Cardiac muscle cell (in vitro differentiated cells and primary cell): ENCODE measurements around the gene RPS6KA3. TPM values are rescaled to one million over a fixed set of nuclear protein-coding genes. Genes with fewer than 3 reads are reported as not detected.

ENCODE experiments used
- DNase-seq, 2 donors: peaks; one replicate each; pipeline versions ENCODE4 v3.0.0 to v3.0.0-alpha.2; 2010 to 2017; ENCODE audit warnings: low read depth in 1 of 2, low spot score in 1 of 2
- H3K27ac ChIP-seq: fragments of 200-600 bp; sonication (generic); 2 replicates; pipeline ENCODE4 v1.5.1; 2016
- H3K27me3 ChIP-seq: fragments of 200-600 bp; sonication (generic); 2 replicates; pipeline ENCODE4 v1.6.0; 2016; ENCODE audit warnings: control low read depth
- H3K36me3 ChIP-seq: fragments of 200-600 bp; sonication (generic); 2 replicates; pipeline ENCODE4 v1.5.1; 2016; ENCODE audit warnings: control low read depth
- H3K4me1 ChIP-seq: fragments of 200-600 bp; sonication (generic); 2 replicates; pipeline ENCODE4 v1.8.1; 2017; ENCODE audit warnings: low read depth, mild to moderate bottlenecking, mixed run types
- H3K4me3 ChIP-seq: fragments of 200-600 bp; sonication (generic); 2 replicates; pipeline ENCODE4 v1.5.1; 2016; ENCODE audit warnings: mild to moderate bottlenecking
- H3K9me3 ChIP-seq: fragments of 200-600 bp; sonication (generic); 2 replicates; pipeline ENCODE4 v1.5.1; 2017; ENCODE audit warnings: low read depth, mild to moderate bottlenecking, control low read depth
- CTCF ChIP-seq: IDR thresholded peaks from 2 replicates; pipeline ENCODE4 v1.5.1; 2012; ENCODE audit warnings: low read depth, mild to moderate bottlenecking, low read length
- polyA plus RNA-seq: library from polyadenylated mRNA; unstranded; fragments of >200 nt; fragmentation: Nextera tagmentation; extraction: Ambion mirVana; gene quantifications from 2 replicates; pipeline ENCODE4 v1.2.1, GENCODE V29; 2016
- total RNA-seq: library from RNA; depleted of rRNA; stranded (reverse); fragments of >200 nt; gene quantifications from 2 replicates; pipeline ENCODE4 v1.2.3, GENCODE V29; 2016

The RPS6KA3 gene
- total and polyA plus RNA-seq, 2 experiments from 2014 or later = 5.3 to 7.1 TPM

GRCh38 chrX:20228245-20228644, 38.5 kb downstream of the RPS6KA3 start:
- H3K36me3 ChIP-seq = no peaks in the 10 kb centered on the region
- no peak for TF ChIP-seq CTCF
- no peaks in the 10 kb centered on the region for H3K4me1 ChIP-seq
- H3K4me3 ChIP-seq = no peak overlapping the region
- no peaks in the 10 kb centered on the region for H3K27me3 ChIP-seq
- H3K27ac ChIP-seq = no peak overlapping the region
- peaks cover 2% of the 10 kb centered on the region for H3K9me3 ChIP-seq
- no peak for DNase-seq

GRCh38 chrX:20227116-20227515, 39.6 kb downstream of the RPS6KA3 start:
- no peak for DNase-seq
- no peaks in the 10 kb centered on the region for H3K27me3 ChIP-seq
- H3K27ac ChIP-seq = no peak overlapping the region
- TF ChIP-seq CTCF = no peak
- no peak overlapping the region for H3K4me3 ChIP-seq
- H3K4me1 ChIP-seq = no peaks in the 10 kb centered on the region
- H3K9me3 ChIP-seq = peaks cover 2% of the 10 kb centered on the region
- no peaks in the 10 kb centered on the region for H3K36me3 ChIP-seq

- DNase-seq = no peak
- H3K27me3 ChIP-seq = no peaks in the 10 kb centered on the region
- H3K27ac ChIP-seq = no peak overlapping the region
- no peaks in the 10 kb centered on the region for H3K4me1 ChIP-seq
- H3K36me3 ChIP-seq = no peaks in the 10 kb centered on the region
- no peaks in the 10 kb centered on the region for H3K9me3 ChIP-seq
- TF ChIP-seq CTCF = no peak
- H3K4me3 ChIP-seq = no peak overlapping the region
These were observed 41.2 kb downstream of the RPS6KA3 start for GRCh38 chrX:20225488-20225833.

- no peak for TF ChIP-seq CTCF
- Histone ChIP-seq H3K27ac (no peak overlapping the region), H3K4me3 (no peak overlapping the region), H3K27me3 (no peaks in the 10 kb centered on the region), H3K36me3 (no peaks in the 10 kb centered on the region), H3K9me3 (no peaks in the 10 kb centered on the region), H3K4me1 (no peaks in the 10 kb centered on the region)
- DNase-seq = peak in 1 of 2 donors; percentile 22
These were observed 41.8 kb downstream of the RPS6KA3 start for GRCh38 chrX:20224814-20225487.

- Histone ChIP-seq H3K36me3 (no peaks in the 10 kb centered on the region), H3K4me3 (no peak overlapping the region), H3K9me3 (no peaks in the 10 kb centered on the region), H3K4me1 (no peaks in the 10 kb centered on the region), H3K27ac (no peak overlapping the region), H3K27me3 (no peaks in the 10 kb centered on the region)
- no peak for TF ChIP-seq CTCF
- DNase-seq = no peak
These were observed 44.8 kb downstream of the RPS6KA3 start for GRCh38 chrX:20221902-20222301.
